Measurements from ENCODE around the gene ENKD1.

DNA sequence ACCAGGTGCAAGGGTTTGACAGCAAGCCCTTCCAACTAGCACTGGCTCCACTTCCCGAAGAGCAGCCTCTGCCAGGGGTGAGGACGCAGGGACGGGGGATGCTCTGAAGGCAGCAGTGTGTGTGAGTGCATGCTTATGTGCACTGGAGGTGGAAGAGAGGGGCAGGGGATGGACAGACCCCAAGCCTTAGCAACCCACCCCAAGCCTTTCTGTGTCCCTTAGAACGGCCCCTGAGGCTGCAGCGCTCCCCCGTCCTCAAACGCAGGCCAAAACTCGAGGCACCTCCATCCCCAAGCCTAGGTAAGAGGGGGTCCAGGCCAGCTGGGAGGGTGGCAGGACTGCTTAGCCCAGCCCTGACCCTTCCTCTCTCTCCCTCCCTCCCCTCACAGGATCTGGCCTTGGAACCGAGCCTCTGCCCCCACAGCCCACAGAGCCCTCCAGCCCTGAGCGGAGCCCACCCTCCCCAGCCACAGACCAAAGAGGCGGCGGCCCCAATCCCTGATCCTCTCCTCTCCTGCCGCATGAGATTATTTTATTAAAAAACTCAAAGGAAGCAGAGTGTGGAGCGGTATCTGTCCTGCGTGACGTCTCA lies 9.4 kb downstream of the ENKD1 start:
- TF ChIP-seq, protein P1, sequence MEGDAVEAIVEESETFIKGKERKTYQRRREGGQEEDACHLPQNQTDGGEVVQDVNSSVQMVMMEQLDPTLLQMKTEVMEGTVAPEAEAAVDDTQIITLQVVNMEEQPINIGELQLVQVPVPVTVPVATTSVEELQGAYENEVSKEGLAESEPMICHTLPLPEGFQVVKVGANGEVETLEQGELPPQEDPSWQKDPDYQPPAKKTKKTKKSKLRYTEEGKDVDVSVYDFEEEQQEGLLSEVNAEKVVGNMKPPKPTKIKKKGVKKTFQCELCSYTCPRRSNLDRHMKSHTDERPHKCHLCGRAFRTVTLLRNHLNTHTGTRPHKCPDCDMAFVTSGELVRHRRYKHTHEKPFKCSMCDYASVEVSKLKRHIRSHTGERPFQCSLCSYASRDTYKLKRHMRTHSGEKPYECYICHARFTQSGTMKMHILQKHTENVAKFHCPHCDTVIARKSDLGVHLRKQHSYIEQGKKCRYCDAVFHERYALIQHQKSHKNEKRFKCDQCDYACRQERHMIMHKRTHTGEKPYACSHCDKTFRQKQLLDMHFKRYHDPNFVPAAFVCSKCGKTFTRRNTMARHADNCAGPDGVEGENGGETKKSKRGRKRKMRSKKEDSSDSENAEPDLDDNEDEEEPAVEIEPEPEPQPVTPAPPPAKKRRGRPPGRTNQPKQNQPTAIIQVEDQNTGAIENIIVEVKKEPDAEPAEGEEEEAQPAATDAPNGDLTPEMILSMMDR (IDR thresholded peaks at IDR 0.05): no peak
- TF ChIP-seq, protein P2, sequence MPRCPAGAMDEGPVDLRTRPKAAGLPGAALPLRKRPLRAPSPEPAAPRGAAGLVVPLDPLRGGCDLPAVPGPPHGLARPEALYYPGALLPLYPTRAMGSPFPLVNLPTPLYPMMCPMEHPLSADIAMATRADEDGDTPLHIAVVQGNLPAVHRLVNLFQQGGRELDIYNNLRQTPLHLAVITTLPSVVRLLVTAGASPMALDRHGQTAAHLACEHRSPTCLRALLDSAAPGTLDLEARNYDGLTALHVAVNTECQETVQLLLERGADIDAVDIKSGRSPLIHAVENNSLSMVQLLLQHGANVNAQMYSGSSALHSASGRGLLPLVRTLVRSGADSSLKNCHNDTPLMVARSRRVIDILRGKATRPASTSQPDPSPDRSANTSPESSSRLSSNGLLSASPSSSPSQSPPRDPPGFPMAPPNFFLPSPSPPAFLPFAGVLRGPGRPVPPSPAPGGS (IDR thresholded peaks at IDR 0.05): no peak
- no peak for TF ChIP-seq POLR2A (IDR thresholded peaks at IDR 0.05; ENCODE audit: low read length)
- TF ChIP-seq MYC (IDR thresholded peaks at IDR 0.05; ENCODE audit: borderline replicate concordance, low read length): no peak
- TF ChIP-seq, protein P3, sequence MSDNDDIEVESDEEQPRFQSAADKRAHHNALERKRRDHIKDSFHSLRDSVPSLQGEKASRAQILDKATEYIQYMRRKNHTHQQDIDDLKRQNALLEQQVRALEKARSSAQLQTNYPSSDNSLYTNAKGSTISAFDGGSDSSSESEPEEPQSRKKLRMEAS (IDR thresholded peaks at IDR 0.05): no peak
